GM21360 (cell line): ENCODE measurements around the gene PXYLP1.

Experiments
- ATAC-seq: cut with Tn5 transposase; IDR thresholded peaks from one replicate; pipeline ENCODE4 v1.9.1; 2021; ENCODE audit warnings: mild to moderate bottlenecking, moderate library complexity; ENCODE audit not compliant: unreplicated experiment

Gene PXYLP1

DNA sequence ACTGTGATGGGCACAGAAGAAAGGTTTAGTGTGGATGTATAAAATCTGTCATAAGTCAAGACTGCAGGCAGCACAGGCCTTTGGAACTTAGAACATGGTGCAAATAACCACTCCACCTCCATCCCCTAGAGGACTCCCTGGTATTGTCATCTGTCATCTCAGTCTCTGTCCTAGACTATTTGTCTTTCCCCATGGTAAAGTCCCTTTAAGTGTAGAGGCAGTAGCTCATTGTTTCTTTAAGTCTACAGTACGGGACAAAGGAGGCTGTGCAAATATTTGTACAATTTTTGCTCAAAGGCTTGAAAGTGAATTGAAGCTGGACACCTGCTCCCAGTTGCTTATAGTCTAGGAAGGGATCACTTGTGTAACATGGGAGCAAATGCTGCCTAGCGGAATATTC lies 3.2 kb upstream of the PXYLP1 start:
- ATAC-seq = no peak

DNA sequence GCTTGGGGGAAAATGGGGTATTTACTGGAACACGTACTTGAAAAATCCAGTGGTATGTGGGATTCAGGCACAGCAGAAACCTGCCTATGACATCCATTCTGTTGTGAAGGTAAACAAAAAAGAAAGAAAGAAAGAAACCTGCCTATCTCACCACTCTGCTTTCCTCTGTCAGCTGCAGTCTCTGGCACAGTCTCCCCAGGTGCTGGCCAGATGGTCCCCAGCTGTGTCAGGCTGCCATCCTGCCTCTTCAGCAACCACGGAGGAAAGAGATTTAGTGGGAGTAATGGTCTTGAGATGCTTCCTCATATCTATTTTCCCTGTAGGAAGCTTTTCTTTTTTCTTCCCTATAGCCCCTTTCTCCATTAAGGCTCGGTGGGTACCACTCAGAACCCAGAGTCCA lies 2.5 kb upstream of the PXYLP1 start:
- ATAC-seq = no peak

- no peak for ATAC-seq
Observed at GRCh38 chr3:141230293-141230692, 1.3 kb upstream of the PXYLP1 start.

GRCh38 chr3:141231952-141232823 lies 563 bp downstream of the PXYLP1 start:
- no peak for ATAC-seq

DNA sequence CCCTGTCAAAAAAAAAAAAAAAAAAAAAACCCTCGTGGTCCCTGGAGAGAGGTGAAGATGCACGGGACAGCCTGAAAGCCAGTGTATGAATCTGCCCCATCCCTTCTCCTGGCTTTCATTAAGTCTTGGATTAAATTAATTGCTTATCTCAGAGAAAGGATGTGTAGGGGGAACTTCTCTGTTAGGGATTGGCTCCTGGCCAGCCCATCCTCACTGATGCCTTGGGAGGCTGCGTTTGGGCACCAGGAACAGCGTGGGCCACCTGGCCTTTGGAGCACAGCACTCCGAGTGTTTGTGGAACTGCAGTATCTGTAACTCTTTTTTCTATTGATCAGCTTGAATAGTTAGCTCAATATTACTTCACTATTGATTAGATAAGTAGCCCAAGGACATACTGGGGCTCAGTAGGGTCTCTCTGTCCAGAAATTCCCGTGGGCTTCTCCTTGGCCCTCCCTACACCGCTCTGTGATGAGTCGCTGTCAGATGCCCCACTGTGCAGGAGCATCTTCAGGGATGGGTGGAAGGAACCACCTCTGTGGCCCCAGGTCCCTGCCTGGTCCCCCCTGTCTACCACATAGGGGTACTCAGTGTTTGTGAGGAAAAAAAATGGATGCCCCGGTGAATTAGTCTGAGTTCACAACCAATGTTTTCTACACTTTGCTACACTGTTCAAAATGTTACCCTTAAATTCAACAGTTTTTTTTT lies 2.0 kb downstream of the PXYLP1 start:
- ATAC-seq = no peak

DNA sequence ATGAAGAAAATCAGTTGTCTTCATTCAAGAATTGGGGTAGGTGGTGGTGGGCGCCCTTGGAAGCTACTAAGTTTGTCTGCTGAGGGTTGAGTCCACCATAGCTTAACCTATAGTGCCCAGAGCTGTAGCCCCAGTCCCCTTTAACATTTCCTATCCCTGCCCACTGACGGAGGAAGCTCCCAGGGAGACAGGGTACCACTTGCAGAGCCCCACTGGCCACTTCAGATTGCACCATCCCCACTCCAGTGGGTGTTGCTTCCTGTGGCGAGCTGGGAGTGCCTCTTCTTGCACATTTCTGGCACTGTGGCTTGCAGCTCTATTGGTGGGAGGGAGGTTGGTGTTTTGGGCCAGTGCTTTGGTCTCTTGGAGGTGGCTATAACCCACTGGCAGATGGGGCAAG lies 2.7 kb downstream of the PXYLP1 start:
- ATAC-seq = no peak

GRCh38 chr3:141235661-141236171 lies 4.1 kb downstream of the PXYLP1 start:
- no peak for ATAC-seq

DNA sequence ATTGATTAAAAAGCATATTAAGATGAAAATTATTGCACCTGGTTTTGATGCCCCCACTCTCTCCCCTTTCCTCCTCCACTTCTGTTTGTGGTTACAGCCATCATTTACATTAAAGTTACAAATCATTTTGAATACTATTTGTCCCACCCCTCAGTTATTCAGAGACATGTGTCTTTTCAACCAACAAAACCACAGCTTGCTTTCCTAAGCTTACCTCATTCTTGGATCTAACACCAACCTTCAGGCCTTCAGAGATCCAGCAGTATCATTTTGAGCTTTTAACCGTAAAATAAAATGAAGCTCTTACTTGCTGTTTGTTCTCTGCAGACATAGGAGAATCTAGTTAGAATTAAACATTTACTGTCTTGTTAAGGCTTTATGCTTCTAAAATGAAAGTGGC lies 4.7 kb downstream of the PXYLP1 start:
- ATAC-seq = no peak

DNA sequence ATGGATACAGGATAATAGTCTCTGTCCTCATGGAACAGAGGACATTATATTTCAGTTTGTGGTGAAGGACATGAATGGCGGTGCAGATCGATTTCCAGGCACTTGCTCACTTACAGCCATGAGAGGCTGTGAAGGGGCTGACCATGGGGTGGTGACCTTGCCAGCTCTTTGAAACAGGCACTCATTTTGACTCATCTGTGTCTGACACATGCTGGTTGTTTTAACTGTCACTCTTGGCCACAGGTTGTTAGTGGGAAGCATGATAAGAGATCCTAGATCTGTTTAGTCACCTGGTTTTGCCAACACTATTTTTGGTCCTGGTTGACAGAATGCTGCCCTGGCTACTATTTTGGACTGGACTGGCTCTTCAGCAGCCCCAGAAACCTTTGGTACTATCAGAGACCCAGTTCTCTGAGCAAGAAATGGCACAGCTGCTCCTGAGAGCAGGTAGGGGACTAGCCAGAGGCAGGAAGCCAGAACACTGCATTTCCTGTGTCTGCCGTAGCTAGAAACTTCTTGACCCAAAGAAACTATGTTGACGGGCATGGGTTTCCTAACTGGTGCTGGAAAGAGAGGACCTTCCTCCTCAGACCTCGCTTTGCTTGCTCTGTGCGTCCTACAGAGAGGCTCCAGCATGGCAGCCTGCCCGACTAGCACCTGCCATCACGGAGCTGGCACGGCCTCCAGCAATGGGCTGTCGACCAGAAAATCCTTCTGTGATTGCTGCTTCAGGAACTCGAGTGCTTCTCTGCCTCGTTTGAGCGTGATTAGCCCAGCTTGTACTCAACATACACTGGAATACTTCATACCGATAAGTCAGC lies 6.3 kb downstream of the PXYLP1 start:
- ATAC-seq = no peak

GRCh38 chr3:141239511-141240281 lies 8.1 kb downstream of the PXYLP1 start:
- no peak for ATAC-seq

DNA sequence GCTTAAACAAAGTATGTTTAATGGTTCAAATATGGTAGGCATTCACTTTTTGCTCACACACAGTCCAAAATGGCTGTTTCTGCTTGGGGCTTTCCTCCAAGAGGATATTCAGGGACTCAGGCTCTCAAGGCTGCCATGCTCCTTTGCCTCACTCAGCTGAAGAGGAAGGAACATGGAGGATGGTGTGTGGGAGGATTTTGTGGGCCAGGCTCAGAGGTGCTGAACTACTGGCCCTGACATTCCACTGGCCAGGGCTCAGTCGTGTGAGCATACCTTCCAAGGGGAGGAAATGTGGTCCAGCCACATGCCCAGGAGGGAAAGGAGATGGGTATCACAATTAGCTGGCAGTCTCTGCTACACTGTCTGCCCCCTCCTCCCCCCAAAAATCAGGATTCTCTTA lies 8.7 kb downstream of the PXYLP1 start:
- no peak for ATAC-seq

GRCh38 chr3:141240687-141241615 lies 9.3 kb downstream of the PXYLP1 start:
- ATAC-seq = no peak

GRCh38 chr3:141241616-141242376 lies 10.2 kb downstream of the PXYLP1 start:
- ATAC-seq = no peak

GRCh38 chr3:141242377-141243092 lies 10.9 kb downstream of the PXYLP1 start:
- no peak for ATAC-seq

GRCh38 chr3:141243271-141243707 lies 11.7 kb downstream of the PXYLP1 start:
- ATAC-seq = no peak

- no peak for ATAC-seq
Observed at GRCh38 chr3:141246224-141246957, 14.8 kb downstream of the PXYLP1 start.

GRCh38 chr3:141246958-141247301 lies 15.3 kb downstream of the PXYLP1 start:
- no peak for ATAC-seq
